Effector memory CD4-positive, alpha-beta T cell (primary cell): Measurements from ENCODE around the gene GRIN2B.

Experiments used
- DNase-seq, 3 donors: peaks; one replicate each; pipeline ENCODE4 v3.0.0-alpha.2; 2020
- H3K27ac ChIP-seq: 2 replicates; pipeline ENCODE4 v1.7.0; 2013; ENCODE audit warnings: mild to moderate bottlenecking, low read length, moderate library complexity; ENCODE audit not compliant: insufficient read depth, poor library complexity, severe bottlenecking
- H3K27me3 ChIP-seq: replicated peaks from 2 replicates; pipeline ENCODE4 v1.7.0; 2013; ENCODE audit warnings: mild to moderate bottlenecking, low read length; ENCODE audit not compliant: insufficient read depth, control insufficient read depth, poor library complexity, severe bottlenecking
- H3K36me3 ChIP-seq: 2 replicates; pipeline ENCODE4 v1.7.0; 2013; ENCODE audit warnings: mild to moderate bottlenecking, low read length, moderate library complexity; ENCODE audit not compliant: control insufficient read depth, insufficient read depth
- H3K4me1 ChIP-seq: 2 replicates; pipeline ENCODE4 v1.7.0; 2013; ENCODE audit warnings: low read length, mild to moderate bottlenecking; ENCODE audit not compliant: control insufficient read depth, insufficient read depth, poor library complexity, severe bottlenecking
- H3K4me3 ChIP-seq: 2 replicates; pipeline ENCODE4 v1.7.0; 2013; ENCODE audit warnings: low read length, low read depth, mild to moderate bottlenecking; ENCODE audit not compliant: insufficient read depth, poor library complexity, severe bottlenecking
- H3K9me3 ChIP-seq: 2 replicates; pipeline ENCODE4 v1.7.0; 2013; ENCODE audit warnings: mild to moderate bottlenecking, low read length, moderate library complexity; ENCODE audit not compliant: control insufficient read depth
- total RNA-seq, 3 donors: gene quantifications; one replicate each; lab custom pipeline; 2026; lab: John Stamatoyannopoulos, UW

GRIN2B gene
- 0 reads per million in 3 donors for total RNA-seq

DNA sequence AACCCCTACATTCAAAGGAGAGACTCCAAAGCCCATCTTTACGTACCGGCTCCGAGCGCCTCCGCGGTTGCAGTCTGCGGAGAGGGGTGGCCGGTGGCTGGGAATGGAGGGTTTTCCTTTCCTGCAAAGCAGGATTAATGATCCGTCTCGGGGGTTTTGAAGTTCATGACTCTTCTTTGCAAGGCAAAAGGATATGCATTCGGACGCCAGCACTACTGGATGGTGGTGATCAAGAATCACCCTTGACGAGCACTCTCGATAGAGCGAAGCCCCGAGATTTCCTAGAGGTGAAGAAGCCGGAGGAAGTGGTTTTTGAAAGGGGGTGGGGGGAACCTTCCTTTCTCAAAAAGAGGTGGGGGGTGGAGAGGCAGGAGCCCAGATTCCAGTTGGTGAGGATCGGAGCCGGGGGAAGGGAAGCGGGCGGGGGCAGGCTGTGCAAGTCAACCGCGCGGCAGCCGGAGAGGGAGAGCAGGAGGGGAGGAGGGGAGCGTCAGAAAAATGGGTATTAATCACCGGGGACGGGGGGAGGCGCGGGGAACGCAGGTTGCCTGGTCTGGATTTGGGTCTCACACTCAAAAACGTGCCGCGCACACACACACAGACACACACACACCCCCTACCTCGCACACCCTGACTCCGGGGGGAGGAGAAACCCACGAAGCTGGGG lies at the start of gene GRIN2B:
Gene GRIN2B, minus strand, starts transcription at position 307 of the 667 bp plus-strand sequence. CDS start 115,394 bp downstream, outside the sequence.
- peaks cover 14% of the 10 kb centered on the region for H3K27me3 ChIP-seq
- DNase-seq, result no peak
- H3K36me3 ChIP-seq, result no peaks in the 10 kb centered on the region
- no peaks in the 10 kb centered on the region for H3K4me1 ChIP-seq
- no peaks in the 10 kb centered on the region for H3K9me3 ChIP-seq
- H3K27ac ChIP-seq, result no peak within 1 kb of the TSS
- H3K4me3 ChIP-seq, result no peak within 1 kb of the TSS

GRCh38 chr12:14026537-14026936 lies 45.1 kb upstream of the GRIN2B start:
- Histone ChIP-seq H3K27ac (no peak overlapping the region), H3K27me3 (no peaks in the 10 kb centered on the region), H3K9me3 (no peaks in the 10 kb centered on the region), H3K4me3 (no peak overlapping the region), H3K4me1 (no peaks in the 10 kb centered on the region), H3K36me3 (no peaks in the 10 kb centered on the region)
- no peak for DNase-seq

- no peak for DNase-seq
- Histone ChIP-seq H3K27me3 (no peaks in the 10 kb centered on the region), H3K4me1 (no peaks in the 10 kb centered on the region), H3K4me3 (no peak overlapping the region), H3K36me3 (no peaks in the 10 kb centered on the region), H3K27ac (no peak overlapping the region), H3K9me3 (no peaks in the 10 kb centered on the region)
These were observed 43.2 kb upstream of the GRIN2B start for GRCh38 chr12:14024591-14024990.

DNA sequence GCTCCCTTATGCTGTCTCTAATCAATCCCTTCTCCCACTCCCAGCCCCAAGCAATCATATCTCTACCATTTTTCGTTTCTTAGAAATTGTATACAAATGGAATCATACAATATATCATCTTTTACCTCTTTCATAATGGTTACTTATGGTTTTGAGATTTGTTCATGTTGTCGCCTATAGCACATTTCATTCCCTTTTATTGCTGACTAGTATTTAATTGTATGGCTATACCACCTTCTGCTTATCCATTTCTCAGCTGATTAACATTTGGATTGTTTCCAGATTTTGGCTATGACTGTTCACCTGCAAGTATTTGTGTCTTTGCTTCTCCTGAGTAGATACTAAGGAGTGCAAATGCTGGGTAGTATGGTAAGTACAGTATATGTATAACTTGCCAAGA lies 36.7 kb upstream of the GRIN2B start:
- no peaks in the 10 kb centered on the region for H3K9me3 ChIP-seq
- no peak overlapping the region for H3K27ac ChIP-seq
- H3K4me3 ChIP-seq, result no peak overlapping the region
- no peaks in the 10 kb centered on the region for H3K27me3 ChIP-seq
- no peak for DNase-seq
- no peaks in the 10 kb centered on the region for H3K36me3 ChIP-seq
- H3K4me1 ChIP-seq, result no peaks in the 10 kb centered on the region

DNA sequence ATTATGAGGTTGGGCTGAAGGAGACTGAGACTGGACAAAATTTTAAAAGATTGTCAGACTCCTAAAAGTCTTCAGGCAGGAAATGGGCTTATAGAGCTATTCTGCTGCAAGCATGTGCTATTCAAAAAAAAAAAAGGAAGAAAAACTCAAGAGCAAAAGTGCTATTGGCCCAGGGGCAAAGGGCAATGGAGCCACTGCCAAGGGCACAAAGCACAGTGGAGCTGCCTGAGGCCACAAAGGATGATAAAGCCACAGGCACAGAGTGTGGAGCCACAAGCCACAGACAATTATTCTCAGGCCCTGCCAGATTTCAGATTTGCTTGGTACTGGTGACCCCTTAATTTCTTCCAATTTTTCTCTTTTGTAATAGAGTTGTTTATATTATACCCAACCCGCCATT lies 29.6 kb upstream of the GRIN2B start:
- H3K27ac ChIP-seq, result no peak overlapping the region
- H3K4me1 ChIP-seq, result no peaks in the 10 kb centered on the region
- no peaks in the 10 kb centered on the region for H3K9me3 ChIP-seq
- no peak for DNase-seq
- H3K27me3 ChIP-seq, result peaks cover 4% of the 10 kb centered on the region
- no peak overlapping the region for H3K4me3 ChIP-seq
- no peaks in the 10 kb centered on the region for H3K36me3 ChIP-seq

DNA sequence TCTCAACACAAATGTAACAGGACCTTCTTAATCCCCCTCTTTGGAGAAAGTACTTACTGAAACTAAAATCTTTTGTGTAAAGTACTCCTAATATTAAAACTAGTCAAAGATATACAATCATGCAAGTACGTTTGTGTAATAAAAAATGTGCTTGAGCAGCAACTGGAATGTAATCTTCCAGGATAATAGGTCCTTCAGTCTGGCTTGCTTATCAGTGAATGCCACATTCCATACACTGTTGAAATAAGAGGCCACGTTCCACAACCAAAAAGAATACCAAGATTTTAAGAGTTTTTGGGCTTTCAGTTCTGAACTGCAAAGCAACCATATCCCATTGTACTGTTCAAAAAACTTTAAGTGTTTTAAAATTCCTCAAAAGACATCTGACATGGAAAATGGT lies 26.2 kb upstream of the GRIN2B start:
- Histone ChIP-seq H3K27ac (no peak overlapping the region), H3K9me3 (no peaks in the 10 kb centered on the region)
- no peak for DNase-seq

GRCh38 chr12:13992585-13992984 lies 11.2 kb upstream of the GRIN2B start:
- no peaks in the 10 kb centered on the region for H3K9me3 ChIP-seq
- no peaks in the 10 kb centered on the region for H3K4me1 ChIP-seq
- H3K27me3 ChIP-seq, result no peaks in the 10 kb centered on the region
- H3K36me3 ChIP-seq, result no peaks in the 10 kb centered on the region
- no peak overlapping the region for H3K27ac ChIP-seq
- H3K4me3 ChIP-seq, result no peak overlapping the region
- DNase-seq, result no peak

More for the DNA sequence above, 26.2 kb upstream of the GRIN2B start:
- Histone ChIP-seq H3K27me3 (peaks cover 4% of the 10 kb centered on the region), H3K4me3 (no peak overlapping the region), H3K4me1 (no peaks in the 10 kb centered on the region), H3K36me3 (no peaks in the 10 kb centered on the region)

GRCh38 chr12:13992106-13992505 lies 10.7 kb upstream of the GRIN2B start:
- no peaks in the 10 kb centered on the region for H3K9me3 ChIP-seq
- H3K4me3 ChIP-seq, result no peak overlapping the region
- no peaks in the 10 kb centered on the region for H3K4me1 ChIP-seq
- H3K27ac ChIP-seq, result no peak overlapping the region
- no peaks in the 10 kb centered on the region for H3K36me3 ChIP-seq
- no peak for DNase-seq
- H3K27me3 ChIP-seq, result no peaks in the 10 kb centered on the region

DNA sequence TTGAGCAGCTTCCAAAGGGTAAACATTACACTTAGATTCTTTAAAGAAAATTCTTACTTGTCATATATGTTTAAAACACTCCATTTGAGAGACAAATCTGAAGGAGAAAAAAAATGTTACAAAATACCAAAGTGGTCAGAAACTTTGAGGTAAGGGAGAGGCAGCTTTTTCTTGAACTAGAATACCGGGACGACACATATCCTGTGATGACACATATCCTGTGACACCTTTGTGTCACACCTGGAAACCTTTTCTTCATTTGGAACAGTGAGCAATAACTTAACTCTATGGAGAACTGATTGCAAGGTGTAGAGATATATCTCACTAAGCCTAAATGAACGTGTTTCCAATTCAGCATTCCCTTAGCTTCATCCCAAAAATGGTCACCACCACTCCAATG lies 4.6 kb upstream of the GRIN2B start:
- no peaks in the 10 kb centered on the region for H3K9me3 ChIP-seq
- no peaks in the 10 kb centered on the region for H3K36me3 ChIP-seq
- H3K4me3 ChIP-seq, result no peak overlapping the region
- H3K27me3 ChIP-seq, result peaks cover 9% of the 10 kb centered on the region
- DNase-seq, result no peak
- H3K4me1 ChIP-seq, result no peaks in the 10 kb centered on the region
- H3K27ac ChIP-seq, result no peak overlapping the region

GRCh38 chr12:13981990-13982389 lies 588 bp upstream of the GRIN2B start:
- Histone ChIP-seq H3K9me3 (no peaks in the 10 kb centered on the region), H3K27me3 (peaks cover 14% of the 10 kb centered on the region), H3K4me3 (no peak overlapping the region), H3K36me3 (no peaks in the 10 kb centered on the region), H3K27ac (no peak overlapping the region), H3K4me1 (no peaks in the 10 kb centered on the region)
- no peak for DNase-seq
